M059J (cell line): ENCODE measurements around the gene C6orf89. TPM values are rescaled to one million over a fixed set of nuclear protein-coding genes. Genes with fewer than 3 reads are reported as not detected.

Experiments used
- DNase-seq: peaks from one replicate; pipeline ENCODE4 v3.0.0-alpha.2; 2012; ENCODE audit warnings: low read depth
- total RNA-seq: library from RNA; depleted of rRNA; stranded (reverse); fragments of >200 nt; shearing (Covaris generic); gene quantifications from 2 replicates; pipeline ENCODE4 v1.2.3, GENCODE V29; 2014; rRNA removed

The C6orf89 gene
- total RNA-seq, 1 experiment from 2014 or later = 91.1 TPM

GRCh38 chr6:36968266-36968977, 82.7 kb downstream of the C6orf89 start:
- no peak for DNase-seq

DNA sequence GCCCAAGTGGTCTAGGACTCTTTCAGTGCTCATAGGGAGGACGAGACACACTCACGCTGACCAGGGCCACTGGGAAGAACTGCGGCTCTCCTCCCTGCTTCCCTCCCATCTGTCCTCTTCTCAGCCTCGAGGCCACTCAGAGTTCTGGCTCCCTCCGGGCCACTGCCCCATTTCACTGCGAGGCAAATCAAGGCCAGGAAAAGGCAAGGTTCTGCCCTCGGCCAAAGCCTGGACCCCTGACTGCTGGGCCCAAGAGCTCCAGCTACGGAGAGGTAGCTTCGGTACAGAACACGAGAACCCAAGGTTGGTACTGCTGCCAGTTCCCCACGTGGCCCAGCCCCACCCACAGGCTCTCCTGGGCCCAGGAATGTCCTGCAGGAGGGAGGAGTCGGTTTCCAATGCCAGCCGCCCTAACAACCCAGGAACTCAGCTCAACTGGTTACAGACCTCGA, 83.5 kb downstream of the C6orf89 start:
- no peak for DNase-seq

DNA sequence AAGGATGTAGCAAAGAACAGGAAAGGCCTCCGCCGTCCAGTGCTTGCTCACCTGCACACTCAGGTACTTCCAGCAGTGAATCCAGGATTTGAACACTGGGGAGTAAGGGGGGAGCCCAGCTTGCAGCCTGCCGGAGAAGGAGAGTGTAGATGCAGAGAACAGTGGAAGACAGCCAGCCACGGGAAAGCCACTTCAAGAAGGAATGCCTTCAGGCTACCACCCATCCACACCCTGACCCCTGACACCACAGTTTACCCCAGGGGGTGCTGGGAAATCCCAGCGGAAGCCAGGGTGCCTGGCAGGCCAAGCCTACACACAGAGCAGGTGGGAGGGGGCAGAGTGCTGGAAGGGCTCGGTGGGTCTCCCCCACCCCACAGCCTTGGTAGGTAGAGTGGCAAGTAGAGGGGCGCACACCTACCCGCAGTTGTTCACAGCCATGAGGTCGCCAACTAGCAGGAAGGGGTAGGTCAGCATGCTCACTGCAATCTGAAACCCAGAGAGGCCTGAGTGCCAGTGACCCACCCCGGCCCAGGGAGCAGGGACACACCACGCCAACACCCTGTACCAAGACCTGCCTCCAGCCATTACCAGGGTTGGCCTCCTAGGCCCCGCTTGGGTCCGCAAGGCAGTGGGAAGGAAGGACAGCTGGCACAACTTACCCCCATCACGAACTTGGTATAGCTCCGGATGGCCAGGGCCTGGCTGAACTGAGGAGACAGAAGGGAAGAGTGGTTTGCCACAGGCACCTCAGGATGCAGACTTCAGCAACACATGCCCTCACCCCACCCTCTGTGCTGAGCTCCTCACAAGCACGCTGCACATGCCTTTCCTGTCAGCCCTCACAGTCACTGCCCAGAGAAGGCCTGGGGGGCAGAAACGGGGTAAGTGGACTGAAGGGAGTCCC, 84.5 kb downstream of the C6orf89 start:
- DNase-seq = no peak

DNA sequence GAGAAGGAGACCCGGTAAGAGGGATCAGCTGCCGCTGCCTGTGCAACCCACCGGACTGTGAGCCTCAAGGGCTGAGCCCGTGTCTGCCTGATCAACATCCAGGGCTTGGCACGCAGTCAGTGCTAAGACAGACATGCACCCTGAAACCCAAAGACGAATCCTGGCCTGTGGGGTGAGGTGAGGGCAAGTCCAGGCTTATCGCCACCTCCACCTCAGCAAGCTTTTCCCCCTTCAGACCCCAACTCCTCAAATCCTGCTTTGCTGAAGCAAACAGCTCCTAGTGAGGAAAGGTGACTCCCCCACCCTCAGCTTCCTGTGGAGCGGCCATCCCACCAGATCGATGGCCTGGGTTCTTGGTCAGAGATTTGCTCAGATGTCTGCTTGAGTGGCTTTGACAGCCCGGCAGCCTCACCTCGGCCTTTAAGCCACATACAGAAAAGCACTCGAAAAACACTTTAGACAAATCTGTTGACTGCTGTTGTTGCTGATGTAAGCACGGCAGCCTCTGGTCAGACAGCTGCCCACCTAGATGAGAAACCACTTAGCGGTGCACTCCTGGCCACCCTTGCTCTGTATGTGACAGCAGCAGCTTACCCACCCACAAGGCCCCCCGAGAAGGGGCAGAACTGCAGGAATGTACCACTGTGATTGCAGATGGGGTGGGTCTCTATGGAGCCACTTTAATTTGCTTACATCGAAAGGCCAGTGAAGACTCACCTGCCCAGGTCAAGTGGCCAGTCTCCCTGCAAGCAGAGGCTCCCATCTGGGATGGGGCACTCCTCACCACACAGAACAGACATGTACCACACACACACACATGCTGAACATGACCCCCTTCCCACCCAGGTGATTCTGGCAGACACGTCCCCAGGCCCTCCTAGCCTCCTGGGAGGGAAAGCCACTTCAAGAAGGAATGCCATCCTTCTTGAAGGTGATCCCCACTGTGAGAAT, 85.4 kb downstream of the C6orf89 start:
- no peak for DNase-seq

DNA sequence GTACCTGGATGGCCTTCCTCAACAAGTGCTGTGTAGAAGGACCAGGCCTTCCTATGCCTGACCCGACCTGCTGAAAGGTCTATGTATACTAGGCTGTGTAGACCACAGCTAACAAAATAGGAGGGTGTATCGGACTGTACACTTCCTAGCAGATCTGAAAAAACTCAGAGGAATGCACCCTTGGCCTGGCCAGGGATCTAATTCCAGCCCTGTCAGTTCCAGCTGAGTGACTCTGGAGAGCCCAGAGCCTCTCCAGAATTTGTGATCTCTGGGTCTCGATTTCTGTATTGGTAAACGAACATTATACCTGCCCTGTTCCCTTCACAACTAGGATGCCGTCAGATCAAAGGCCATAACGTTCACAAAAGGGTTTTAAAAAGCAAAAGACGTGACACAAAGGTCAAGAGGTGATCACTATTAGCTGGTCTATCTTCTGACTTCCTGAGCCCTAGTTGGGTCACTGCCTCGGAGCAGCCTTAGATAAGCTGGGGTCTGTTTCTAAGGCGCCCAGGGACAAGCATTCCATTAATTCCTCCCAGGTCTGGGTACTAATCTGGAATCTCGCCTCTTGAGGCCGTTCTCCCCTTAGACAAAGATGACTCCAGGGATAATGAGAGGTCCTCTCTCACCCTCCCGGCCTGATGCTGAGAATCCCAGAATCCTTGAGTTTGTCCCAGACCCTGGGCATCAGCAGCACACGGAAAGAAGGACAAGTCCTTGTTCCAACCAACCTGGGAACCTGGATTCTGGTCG, 86.3 kb downstream of the C6orf89 start:
- DNase-seq = no peak

GRCh38 chr6:36973190-36973589, 87.4 kb downstream of the C6orf89 start:
- DNase-seq = no peak

- DNase-seq = no peak
Measured at GRCh38 chr6:36973647-36974046, 87.9 kb downstream of the C6orf89 start.

DNA sequence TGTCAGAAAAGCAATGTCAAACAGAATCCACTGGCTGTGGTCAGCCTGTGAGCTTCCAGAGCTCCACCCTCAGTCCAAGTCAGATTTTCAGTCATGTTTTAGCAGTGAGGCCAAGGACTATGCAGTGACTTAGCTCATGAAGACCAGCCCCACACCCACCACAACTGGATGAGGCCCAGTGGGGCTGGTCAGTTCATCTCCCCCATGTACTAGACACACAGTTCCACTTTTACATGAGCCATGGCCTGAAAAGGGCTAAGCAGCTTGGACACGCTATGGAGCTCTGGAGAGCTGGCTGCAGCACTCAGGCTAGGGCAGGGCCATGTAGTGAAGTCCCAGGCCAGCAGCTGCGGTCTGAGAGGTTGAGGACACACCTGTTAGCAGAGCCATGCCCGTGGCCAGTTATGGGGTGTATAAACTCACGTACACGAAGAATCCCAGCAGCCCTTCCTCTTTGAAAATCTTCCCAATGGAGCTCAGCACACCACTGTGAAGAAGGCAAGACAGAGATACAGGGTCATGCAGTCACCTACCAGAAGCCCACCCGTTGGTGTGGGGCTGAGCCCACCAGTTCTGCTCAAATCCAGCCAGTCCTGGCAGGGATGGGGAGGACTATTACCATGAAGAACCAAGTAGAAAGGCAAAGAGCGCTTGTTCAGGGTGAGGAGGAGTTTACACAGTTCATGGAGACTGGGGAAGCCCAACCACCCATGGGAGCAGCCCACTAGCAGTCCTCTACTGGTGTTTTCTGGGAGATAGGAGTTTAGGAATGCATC, 89.7 kb downstream of the C6orf89 start:
- DNase-seq = no peak

- no peak for DNase-seq
Measured at GRCh38 chr6:36976007-36976264, 90.2 kb downstream of the C6orf89 start.

- DNase-seq = no peak
Measured at GRCh38 chr6:36976509-36976908, 90.8 kb downstream of the C6orf89 start.

- no peak for DNase-seq
Measured at GRCh38 chr6:36976931-36977330, 91.2 kb downstream of the C6orf89 start.

DNA sequence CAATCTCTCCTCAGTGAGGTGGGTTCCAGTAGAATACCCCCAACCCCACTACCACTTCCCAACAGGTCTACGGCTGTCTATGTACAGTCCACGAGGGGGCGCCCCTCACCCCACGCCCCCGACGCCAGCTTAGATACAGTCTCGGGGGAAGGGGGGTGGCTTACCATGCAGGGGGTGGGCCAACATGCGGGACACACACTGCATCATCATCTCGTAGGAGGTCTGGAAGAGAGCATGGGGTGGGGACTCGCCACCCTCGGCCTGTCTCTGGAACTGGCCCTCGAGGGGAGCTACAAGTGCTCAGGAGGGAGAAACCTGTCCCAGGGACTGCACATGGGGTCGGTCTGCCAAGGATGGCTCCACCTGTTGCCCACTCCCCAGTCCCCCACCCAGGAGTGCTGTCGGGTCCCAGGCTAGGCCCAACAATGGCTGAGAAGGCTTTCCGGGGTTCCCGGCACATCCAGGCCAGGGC, 91.8 kb downstream of the C6orf89 start:
- no peak for DNase-seq

Other genes with a start within 250 kb of the C6orf89 start
- gene CDKN1A, start 207.2 kb upstream of the C6orf89 start, total RNA-seq = 48.5 and 53.0 TPM in 2 replicates
- not detected in 2 replicates for gene RAB44, start 188.1 kb upstream of the C6orf89 start, total RNA-seq
- 0.02 TPM in 1 of 2 replicates, not detected in the other for gene CPNE5, start 46.5 kb upstream of the C6orf89 start, total RNA-seq
- gene PPIL1, start 11.1 kb upstream of the C6orf89 start, total RNA-seq = 73.4 and 84.3 TPM in 2 replicates
- gene PI16, start 68.8 kb downstream of the C6orf89 start, total RNA-seq = not detected in 2 replicates
- 385 and 490 TPM in 2 replicates for gene MTCH1, start 100.2 kb downstream of the C6orf89 start, total RNA-seq
- not detected in 2 replicates for gene FGD2, start 119.7 kb downstream of the C6orf89 start, total RNA-seq